Kidney (tissue), 14 donors: Measurements from ENCODE around the gene ICE2. TPM values are rescaled to one million over a fixed set of nuclear protein-coding genes. Genes with fewer than 3 reads are reported as not detected.

Experiments used
- DNase-seq, 5 donors: peaks; one replicate each; pipeline ENCODE4 v3.0.0-alpha.2; 2013 to 2020
- FAIRE-seq: peaks from 2 replicates; lab custom pipeline; 2012; peaks lifted over from hg19 to GRCh38; lab: Jason Lieb, UNC
- H3K27ac ChIP-seq, 2 donors: one replicate each; pipeline ENCODE4 v1.7.0; 2013; ENCODE audit warnings: low read depth in 2 of 2, low read length in 2 of 2, inconsistent platforms in 1 of 2
- H3K27me3 ChIP-seq: one replicate; pipeline ENCODE4 v1.7.1; 2013; ENCODE audit warnings: low read length, inconsistent platforms; ENCODE audit not compliant: control insufficient read depth, insufficient read depth
- H3K36me3 ChIP-seq, 3 donors: one replicate each; pipeline versions ENCODE4 v1.7.0 to v1.7.1; 2013; ENCODE audit warnings: low read length in 3 of 3, control low read depth in 1 of 3, inconsistent platforms in 1 of 3; ENCODE audit not compliant: insufficient read depth in 3 of 3, control insufficient read depth in 2 of 3
- H3K4me1 ChIP-seq, 3 donors: one replicate each; pipeline versions ENCODE4 v1.7.0 to v1.7.1; 2013; ENCODE audit warnings: low read length in 3 of 3, inconsistent platforms in 1 of 3, low read depth in 1 of 3; ENCODE audit not compliant: control insufficient read depth in 2 of 3, insufficient read depth in 2 of 3
- H3K4me3 ChIP-seq, 3 donors: one replicate each; pipeline versions ENCODE4 v1.7.0 to v1.8.1; 2013; ENCODE audit warnings: low read length in 3 of 3, control low read depth in 1 of 3, inconsistent platforms in 1 of 3
- H3K9ac ChIP-seq, 3 donors: one replicate each; pipeline versions ENCODE4 v1.7.0 to v1.7.1; 2013; ENCODE audit warnings: low read length in 3 of 3, control low read depth in 1 of 3, inconsistent platforms in 1 of 3
- H3K9me3 ChIP-seq, 3 donors: one replicate each; pipeline versions ENCODE4 v1.7.0 to v1.7.1; 2013; ENCODE audit warnings: low read length in 3 of 3, control low read depth in 1 of 3, inconsistent platforms in 1 of 3; ENCODE audit not compliant: control insufficient read depth in 2 of 3, insufficient read depth in 1 of 3
- CTCF ChIP-seq: IDR thresholded peaks from 3 replicates; pipeline ENCODE4 v1.5.1; 2012; ENCODE audit warnings: mild to moderate bottlenecking, moderate library complexity, borderline replicate concordance; ENCODE audit not compliant: insufficient read depth; ENCODE audit errors: extremely low read depth
- intact Hi-C: fragments of 100-400 bp; cut with DNase I; formaldehyde crosslinking; loops from one replicate; pipeline ENCODE4 v1.11.1; 2022
- polyA plus RNA-seq: library from polyadenylated mRNA; stranded (reverse); fragments of 350-450 nt; fragmentation: Illumina TruSeq; extraction: RNeasy Lipid Tissue Mini Kit (QIAGEN cat#74804); gene quantifications from one replicate; pipeline ENCODE4 v1.2.3, GENCODE V29; 2014; ENCODE audit warnings: low read depth, low replicate concordance; ENCODE audit not compliant: insufficient read depth
- total RNA-seq: library from RNA; stranded (reverse); fragmentation: NEBNext Ultra II Directional; extraction: Animal tissue kit (Norgen Biotek cat#: 25700); gene quantifications from one replicate; pipeline ENCODE4 v1.2.1, GENCODE V29; 2021
- donor health status: control.
- donor health status: control.
- donor health status: control.
- donor health status: control.
- donor health status: control.
- donor health status: DM: yes; HTN: yes; CAD: no.
- donor health status: Normal renal cell carcinoma (clear cell type).

Gene ICE2
- total and polyA plus RNA-seq, 2 donors from 2014 or later, result 16.4 to 61.4 TPM

- no peak overlapping the region for H3K27ac ChIP-seq
- H3K36me3 ChIP-seq, result peaks cover 2 to 18% (median 14%) of the 10 kb centered on the region in 3 donors
- TF ChIP-seq CTCF, result no peak
- H3K4me1 ChIP-seq, result no peaks in the 10 kb centered on the region
- FAIRE-seq (no peak), DNase-seq (no peak)
- intact Hi-C loops, result no loop called here
- H3K9ac ChIP-seq, result no peak overlapping the region
- no peak overlapping the region for H3K4me3 ChIP-seq
- H3K27me3 ChIP-seq, result no peaks in the 10 kb centered on the region
- no peaks in the 10 kb centered on the region for H3K9me3 ChIP-seq
Measured at GRCh38 chr15:60448668-60449360, 30.1 kb downstream of the ICE2 start.

GRCh38 chr15:60444289-60444912, 34.5 kb downstream of the ICE2 start:
- intact Hi-C loops, result no loop called here
- TF ChIP-seq CTCF, result peak; percentile 37
- Histone ChIP-seq H3K27me3 (no peaks in the 10 kb centered on the region), H3K9ac (no peak overlapping the region), H3K9me3 (no peaks in the 10 kb centered on the region), H3K4me3 (no peak overlapping the region), H3K27ac (no peak overlapping the region), H3K36me3 (peaks cover 0 to 11% (median 6%) of the 10 kb centered on the region in 3 donors), H3K4me1 (no peaks in the 10 kb centered on the region)
- DNase-seq (peak in 2 of 5 donors; percentile 13 to 37), FAIRE-seq (peak; percentile 82)

GRCh38 chr15:60442763-60443162, 36.2 kb downstream of the ICE2 start:
- no peaks in the 10 kb centered on the region for H3K9me3 ChIP-seq
- FAIRE-seq (no peak), DNase-seq (no peak)
- peaks cover 0 to 1% (median 0%) of the 10 kb centered on the region in 3 donors for H3K36me3 ChIP-seq
- no peak overlapping the region for H3K4me3 ChIP-seq
- H3K27me3 ChIP-seq, result no peaks in the 10 kb centered on the region
- intact Hi-C loops, result no loop called here
- no peak overlapping the region for H3K9ac ChIP-seq
- no peak for TF ChIP-seq CTCF
- no peak overlapping the region for H3K27ac ChIP-seq
- H3K4me1 ChIP-seq, result no peaks in the 10 kb centered on the region
